GM12878 (cell line): ENCODE measurements around the gene CDC5L. TPM values are rescaled to one million over a fixed set of nuclear protein-coding genes. Genes with fewer than 3 reads are reported as not detected.

Experiments
- ATAC-seq: fragments of 200-7000 bp; cut with Tn5 transposase; 3 replicates; pipeline ENCODE4 v1.9.1; 2020; ENCODE audit warnings: mild to moderate bottlenecking, moderate library complexity
- BruUV-seq: library from RNA; stranded (reverse); fragments of 400-500 nt; replicated peaks from 2 replicates; lab custom pipeline; 2021; lab: Mats Ljungman, UMichigan
- CTCF ChIA-PET: fragments of 300-600 bp; sonication (Branson Sonifier 250); formaldehyde crosslinking; extraction: SDS; loops from one replicate; lab custom pipeline; 2021; ENCODE audit warnings: inconsistent platforms; lab: Yijun Ruan, JAX
- POLR2A ChIA-PET: fragments of 350-600 bp; formaldehyde crosslinking; extraction: SDS; loops from one replicate; lab custom pipeline; 2021; ENCODE audit warnings: inconsistent platforms; lab: Charles Lee
- RAD21 ChIA-PET: fragments of 300-600 bp; sonication (Branson Sonifier 250); formaldehyde crosslinking; loops from one replicate; lab custom pipeline; 2023; ENCODE audit warnings: antibody characterized with exemption; ENCODE audit not compliant: unreplicated experiment; lab: Charles Lee
- SMC1A ChIA-PET: fragments of 300-600 bp; sonication (Branson Sonifier 250); formaldehyde crosslinking; loops from one replicate; lab custom pipeline; 2023; ENCODE audit not compliant: unreplicated experiment, uncharacterized antibody; lab: Charles Lee
- DNase-seq: peaks from one replicate; pipeline ENCODE4 v3.0.0-alpha.2; 2011; ENCODE audit warnings: low read depth, low spot score
- FAIRE-seq: peaks from 3 replicates; lab custom pipeline; 2011; peaks lifted over from hg19 to GRCh38; lab: Jason Lieb, UNC
- H2AFZ ChIP-seq: 2 replicates; pipeline ENCODE4 v1.6.0; 2011; ENCODE audit warnings: low read depth, low read length, control low read depth; ENCODE audit not compliant: control insufficient read depth
- H3K27ac ChIP-seq: 2 replicates; pipeline ENCODE4 v1.5.1; 2011; ENCODE audit warnings: control low read depth; ENCODE audit not compliant: control insufficient read depth, insufficient read depth
- H3K27me3 ChIP-seq, 2 experiments: replicated peaks in 1 of 2; 2 replicates each; pipeline versions ENCODE4 v1.6.0 to v1.6.1; 2011; ENCODE audit warnings: low read length in 1 of 2; ENCODE audit not compliant: control insufficient read depth in 2 of 2, insufficient read depth in 2 of 2
- H3K36me3 ChIP-seq, 2 experiments: 2 replicates each; pipeline ENCODE4 v1.5.1; 2011; ENCODE audit warnings: low read length in 1 of 2; ENCODE audit not compliant: control insufficient read depth in 2 of 2, insufficient read depth in 2 of 2
- H3K4me1 ChIP-seq: 2 replicates; pipeline ENCODE4 v1.6.1; 2011; ENCODE audit warnings: mild to moderate bottlenecking, low read length, moderate library complexity, mixed read lengths; ENCODE audit not compliant: control insufficient read depth, insufficient read depth
- H3K4me2 ChIP-seq: 2 replicates; pipeline ENCODE4 v1.6.0; 2011; ENCODE audit warnings: control low read depth; ENCODE audit not compliant: control insufficient read depth, insufficient read depth
- H3K4me3 ChIP-seq: fragments of 200-600 bp; sonication (generic); 2 replicates; pipeline ENCODE4 v1.5.1; 2016
- H3K79me2 ChIP-seq: 2 replicates; pipeline ENCODE4 v1.6.0; 2011; ENCODE audit warnings: low read length; ENCODE audit not compliant: control insufficient read depth, insufficient read depth
- H3K9ac ChIP-seq: 2 replicates; pipeline ENCODE4 v1.8.0; 2011; ENCODE audit warnings: low read length, control low read depth, mixed read lengths; ENCODE audit not compliant: control insufficient read depth, insufficient read depth
- H3K9me3 ChIP-seq: replicated peaks from 3 replicates; pipeline ENCODE4 v1.5.1; 2011; ENCODE audit warnings: mild to moderate bottlenecking, low read length; ENCODE audit not compliant: control insufficient read depth, insufficient read depth
- H4K20me1 ChIP-seq: 2 replicates; pipeline ENCODE4 v1.6.0; 2011; ENCODE audit not compliant: control insufficient read depth, insufficient read depth
- ATF7 ChIP-seq: fragments of 450-650 bp; IDR thresholded peaks from 2 replicates; pipeline ENCODE4 v1.6.1; 2016; ENCODE audit warnings: low read depth, mild to moderate bottlenecking
- BACH1 ChIP-seq: fragments of 450-650 bp; IDR thresholded peaks from 2 replicates; pipeline ENCODE4 v1.6.1; 2017; ENCODE audit warnings: mild to moderate bottlenecking, borderline replicate concordance
- CBX3 ChIP-seq: fragments of 200-600 bp; sonication (generic); IDR thresholded peaks from 2 replicates; pipeline ENCODE4 v1.6.1; 2016; ENCODE audit warnings: low read depth, borderline replicate concordance
- ETV6 ChIP-seq, 2 experiments: fragments of 450-650 bp in 1 of 2; IDR thresholded peaks in 1 of 2; conservative IDR thresholded peaks in 1 of 2; 2 replicates each; pipeline ENCODE4 v1.6.1; 2014; ENCODE audit warnings: antibody characterized with exemption in 1 of 2, borderline replicate concordance in 1 of 2, low read depth in 1 of 2, mild to moderate bottlenecking in 1 of 2, moderate library complexity in 1 of 2
- FOXM1 ChIP-seq: IDR thresholded peaks from 2 replicates; pipeline ENCODE4 v1.6.1; 2012; ENCODE audit warnings: low read depth, mild to moderate bottlenecking, inconsistent platforms, low read length, moderate library complexity
- GABPA ChIP-seq: IDR thresholded peaks from 2 replicates; pipeline ENCODE4 v1.6.1; 2014; ENCODE audit warnings: antibody characterized with exemption, low read depth, mild to moderate bottlenecking, inconsistent platforms
- HDGF ChIP-seq: fragments of 450-650 bp; IDR thresholded peaks from 2 replicates; pipeline ENCODE4 v1.6.1; 2016; ENCODE audit warnings: antibody characterized with exemption
- IRF3 ChIP-seq: fragments of 450-650 bp; IDR thresholded peaks from 2 replicates; pipeline ENCODE4 v1.6.1; 2014; ENCODE audit warnings: mild to moderate bottlenecking
- MXI1 ChIP-seq: fragments of 150-350 bp; IDR thresholded peaks from 2 replicates; pipeline ENCODE4 v1.6.1; 2011; ENCODE audit warnings: low read depth, mild to moderate bottlenecking, inconsistent platforms, low read length, improper control_type of control experiment
- SMC3 ChIP-seq: IDR thresholded peaks from 2 replicates; pipeline ENCODE4 v1.6.1; 2011; ENCODE audit warnings: low read length, improper control_type of control experiment, borderline replicate concordance
- TCF7 ChIP-seq: IDR thresholded peaks from 2 replicates; pipeline ENCODE4 v1.6.1; 2014; ENCODE audit warnings: antibody characterized with exemption, borderline replicate concordance
- WGBS: methylation state at CpG from one replicate; pipeline ENCODE4 v1.1.6; 2016; ENCODE audit warnings: low lambda C conversion rate; ENCODE audit not compliant: insufficient replicate concordance, insufficient coverage; ENCODE audit errors: missing lambda C conversion rate; 5-methylcytosine and 5-hydroxymethylcytosine counted together
- in situ Hi-C: fragments of 300-500 bp; cut with MboI; formaldehyde crosslinking; loops from 9 replicates; pipeline ENCODE4 v1.14.3; 2018; ENCODE audit warnings: mixed read lengths
- intact Hi-C: fragments of 100-400 bp; cut with micrococcal nuclease; formaldehyde crosslinking; loops from one replicate; pipeline ENCODE4 v1.14.2; 2022; ENCODE audit not compliant: unreplicated experiment
- polyA plus RNA-seq, 11 experiments: library from polyadenylated mRNA; depleted of rRNA in 4 of 11; unstranded in 6 of 11; stranded (reverse) in 5 of 11; fragments of >200 nt; fragmentation: Nextera tagmentation in 4 of 11; fragmentation: Illumina TruSeq in 1 of 11; extraction: Ambion mirVana in 4 of 11; extraction: Trizol in 1 of 11; gene quantifications; 1 replicate in 1 of 11; 2 replicates in 10 of 11; pipeline versions ENCODE4 v1.2.1 to v1.2.3, GENCODE V29; 2011 to 2016; ENCODE audit warnings: inconsistent platforms in 2 of 11, missing spikeins in 2 of 11, low read depth in 1 of 11
- total RNA-seq, 4 experiments: library from RNA; depleted of rRNA in 3 of 4; stranded (reverse); fragments of >200 nt in 3 of 4; fragmentation: Illumina TruSeq in 1 of 4; extraction: Trizol in 1 of 4; gene quantifications; 2 replicates each; pipeline versions ENCODE4 v1.2.1 to v1.2.3, GENCODE V29; 2013 to 2021
- TF ChIP-seq, protein P1 (sequence below): fragments of 450-650 bp; IDR thresholded peaks from 2 replicates; pipeline ENCODE4 v1.6.1; 2017; ENCODE audit warnings: mild to moderate bottlenecking, low read depth, inconsistent platforms; ENCODE audit not compliant: poor library complexity, severe bottlenecking
- TF ChIP-seq, protein P2 (sequence below): fragments of 450-650 bp; IDR thresholded peaks from 2 replicates; pipeline ENCODE4 v1.6.1; 2017; ENCODE audit warnings: low read depth, mild to moderate bottlenecking, moderate library complexity
- TF ChIP-seq, protein P3 (sequence below): fragments of 450-650 bp; IDR thresholded peaks from 2 replicates; pipeline ENCODE4 v1.6.1; 2018; ENCODE audit warnings: mild to moderate bottlenecking, low read depth, moderate library complexity; ENCODE audit not compliant: partially characterized antibody

Gene CDC5L
- total and polyA plus RNA-seq, 10 of the 15 experiments (the other 5 are each of a cell fraction or from before 2014, with no cell fraction given): 13.2 to 29.4 (median 18.8) TPM

DNA sequence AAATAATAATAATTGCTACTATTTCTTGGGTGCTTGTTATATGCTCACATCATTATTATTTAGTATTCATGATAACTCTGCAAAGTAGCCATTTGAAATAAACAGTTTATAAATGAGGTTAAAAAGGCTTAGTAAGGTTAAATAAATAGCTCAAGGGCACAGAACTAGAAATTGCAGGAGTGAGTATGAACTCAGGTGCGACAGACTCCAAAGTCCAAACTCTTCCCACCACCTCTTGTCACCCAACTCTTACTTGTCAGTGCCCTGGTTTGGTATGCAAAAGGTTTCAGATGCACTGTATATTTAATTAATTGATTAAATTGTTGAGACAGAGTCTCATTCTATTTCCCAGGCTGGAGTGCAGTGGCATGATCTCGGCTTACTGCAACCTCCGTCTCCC lies 20.7 kb upstream of the CDC5L start (continued):
- TF ChIP-seq FOXM1 (no peak), CBX3 (no peak), ETV6 (conservative IDR thresholded peaks at IDR 0.05 in 1 of 2, IDR thresholded peaks at IDR 0.05 in 1 of 2; ENCODE audit: borderline replicate concordance in 1 of 2, low read depth in 1 of 2) (no peak), ATF7 (no peak), TCF7 (no peak), IRF3 (no peak), GABPA (no peak), MXI1 (no peak)

DNA sequence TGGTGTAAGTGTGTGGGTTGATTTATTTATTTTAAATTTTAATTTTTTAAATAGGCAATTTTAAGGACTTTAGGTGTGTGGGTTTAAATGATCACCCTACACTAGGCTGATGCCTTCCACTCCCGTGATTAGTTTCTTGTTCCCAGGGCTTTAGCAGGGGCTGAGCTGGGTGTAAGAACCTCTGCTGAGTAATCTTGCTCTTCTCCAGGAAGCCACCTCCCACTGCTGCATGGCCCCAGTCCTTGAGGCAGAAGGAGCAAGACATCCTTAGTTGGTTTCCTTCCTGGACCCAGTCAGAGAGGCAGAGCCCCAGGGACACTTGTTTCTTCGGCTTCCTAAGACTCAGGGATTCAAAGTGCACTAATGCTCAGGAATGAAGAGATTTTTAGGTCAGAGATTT lies 19.8 kb upstream of the CDC5L start:
- Histone ChIP-seq H3K4me2 (no peak overlapping the region), H3K36me3 (no peaks in the 10 kb centered on the region), H3K9ac (no peak overlapping the region), H2AFZ (no peak overlapping the region), H3K79me2 (no peaks in the 10 kb centered on the region), H3K9me3 (no peaks in the 10 kb centered on the region), H4K20me1 (no peaks in the 10 kb centered on the region; the same call in 1 of the 2 replicates), H3K4me3 (no peak overlapping the region), H3K4me1 (no peaks in the 10 kb centered on the region), H3K27me3 (no peaks in the 10 kb centered on the region), H3K27ac (no peak overlapping the region)
- 0% methylated on average over 2 of the region's 2 CpGs for WGBS
- DNase-seq (no peak), ATAC-seq (0 out of 3 replicates have a peak, but pooled peaks have one; percentile 19), FAIRE-seq (no peak)
- ChIA-PET RAD21 (no interaction called here), SMC1A (interaction anchor here (1.1 kb wide), 1 partner anchor 30 kb away, joined by 3 read pairs; no protein-coding TSS in a partner anchor), POLR2A (no interaction called here), CTCF (interaction anchor here (0.6 to 1.2 kb wide), 2 partner anchors 8 to 103 kb away, joined by 3 read pairs; no protein-coding TSS in a partner anchor)
- BruUV-seq: no TSS peak
- intact Hi-C loops: no loop called here
- in situ Hi-C loops: no loop called here
- TF ChIP-seq HDGF (no peak), BACH1 (no peak), SMC3 (no peak)
- TF ChIP-seq, protein P1, sequence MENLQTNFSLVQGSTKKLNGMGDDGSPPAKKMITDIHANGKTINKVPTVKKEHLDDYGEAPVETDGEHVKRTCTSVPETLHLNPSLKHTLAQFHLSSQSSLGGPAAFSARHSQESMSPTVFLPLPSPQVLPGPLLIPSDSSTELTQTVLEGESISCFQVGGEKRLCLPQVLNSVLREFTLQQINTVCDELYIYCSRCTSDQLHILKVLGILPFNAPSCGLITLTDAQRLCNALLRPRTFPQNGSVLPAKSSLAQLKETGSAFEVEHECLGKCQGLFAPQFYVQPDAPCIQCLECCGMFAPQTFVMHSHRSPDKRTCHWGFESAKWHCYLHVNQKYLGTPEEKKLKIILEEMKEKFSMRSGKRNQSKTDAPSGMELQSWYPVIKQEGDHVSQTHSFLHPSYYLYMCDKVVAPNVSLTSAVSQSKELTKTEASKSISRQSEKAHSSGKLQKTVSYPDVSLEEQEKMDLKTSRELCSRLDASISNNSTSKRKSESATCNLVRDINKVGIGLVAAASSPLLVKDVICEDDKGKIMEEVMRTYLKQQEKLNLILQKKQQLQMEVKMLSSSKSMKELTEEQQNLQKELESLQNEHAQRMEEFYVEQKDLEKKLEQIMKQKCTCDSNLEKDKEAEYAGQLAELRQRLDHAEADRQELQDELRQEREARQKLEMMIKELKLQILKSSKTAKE: no peak
- TF ChIP-seq, protein P2, sequence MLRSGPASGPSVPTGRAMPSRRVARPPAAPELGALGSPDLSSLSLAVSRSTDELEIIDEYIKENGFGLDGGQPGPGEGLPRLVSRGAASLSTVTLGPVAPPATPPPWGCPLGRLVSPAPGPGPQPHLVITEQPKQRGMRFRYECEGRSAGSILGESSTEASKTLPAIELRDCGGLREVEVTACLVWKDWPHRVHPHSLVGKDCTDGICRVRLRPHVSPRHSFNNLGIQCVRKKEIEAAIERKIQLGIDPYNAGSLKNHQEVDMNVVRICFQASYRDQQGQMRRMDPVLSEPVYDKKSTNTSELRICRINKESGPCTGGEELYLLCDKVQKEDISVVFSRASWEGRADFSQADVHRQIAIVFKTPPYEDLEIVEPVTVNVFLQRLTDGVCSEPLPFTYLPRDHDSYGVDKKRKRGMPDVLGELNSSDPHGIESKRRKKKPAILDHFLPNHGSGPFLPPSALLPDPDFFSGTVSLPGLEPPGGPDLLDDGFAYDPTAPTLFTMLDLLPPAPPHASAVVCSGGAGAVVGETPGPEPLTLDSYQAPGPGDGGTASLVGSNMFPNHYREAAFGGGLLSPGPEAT: no peak
- TF ChIP-seq, protein P3, sequence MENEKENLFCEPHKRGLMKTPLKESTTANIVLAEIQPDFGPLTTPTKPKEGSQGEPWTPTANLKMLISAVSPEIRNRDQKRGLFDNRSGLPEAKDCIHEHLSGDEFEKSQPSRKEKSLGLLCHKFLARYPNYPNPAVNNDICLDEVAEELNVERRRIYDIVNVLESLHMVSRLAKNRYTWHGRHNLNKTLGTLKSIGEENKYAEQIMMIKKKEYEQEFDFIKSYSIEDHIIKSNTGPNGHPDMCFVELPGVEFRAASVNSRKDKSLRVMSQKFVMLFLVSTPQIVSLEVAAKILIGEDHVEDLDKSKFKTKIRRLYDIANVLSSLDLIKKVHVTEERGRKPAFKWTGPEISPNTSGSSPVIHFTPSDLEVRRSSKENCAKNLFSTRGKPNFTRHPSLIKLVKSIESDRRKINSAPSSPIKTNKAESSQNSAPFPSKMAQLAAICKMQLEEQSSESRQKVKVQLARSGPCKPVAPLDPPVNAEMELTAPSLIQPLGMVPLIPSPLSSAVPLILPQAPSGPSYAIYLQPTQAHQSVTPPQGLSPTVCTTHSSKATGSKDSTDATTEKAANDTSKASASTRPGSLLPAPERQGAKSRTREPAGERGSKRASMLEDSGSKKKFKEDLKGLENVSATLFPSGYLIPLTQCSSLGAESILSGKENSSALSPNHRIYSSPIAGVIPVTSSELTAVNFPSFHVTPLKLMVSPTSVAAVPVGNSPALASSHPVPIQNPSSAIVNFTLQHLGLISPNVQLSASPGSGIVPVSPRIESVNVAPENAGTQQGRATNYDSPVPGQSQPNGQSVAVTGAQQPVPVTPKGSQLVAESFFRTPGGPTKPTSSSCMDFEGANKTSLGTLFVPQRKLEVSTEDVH: no peak
